HL-60 (cell line): ENCODE results near the gene NADK.

Source experiments
- CTCF ChIP-seq: IDR thresholded peaks from one replicate; pipeline ENCODE4 v1.5.1; 2011; ENCODE audit warnings: low read length, control low read depth, inconsistent platforms; ENCODE audit not compliant: insufficient read depth
- POLR2AphosphoS5 ChIP-seq: IDR thresholded peaks from 2 replicates; pipeline ENCODE4 v1.6.1; 2012; ENCODE audit warnings: low read depth

GRCh38 chr1:1793481-1794244, 15.4 kb upstream of the NADK start:
- TF ChIP-seq CTCF: no peak
- no peak for TF ChIP-seq POLR2AphosphoS5
